Neural progenitor cell (in vitro differentiated cells): Measurements from ENCODE around the gene GJD4.

Source experiments
- EZH2 ChIP-seq: fragments of 200-600 bp; sonication (generic); IDR thresholded peaks from 2 replicates; pipeline ENCODE4 v1.6.1; 2017; ENCODE audit warnings: antibody characterized with exemption, mild to moderate bottlenecking, moderate library complexity
- TF ChIP-seq, protein P1 (sequence below): fragments of 200-600 bp; sonication (generic); IDR thresholded peaks from 2 replicates; pipeline ENCODE4 v1.5.1; 2017; ENCODE audit warnings: antibody characterized with exemption, mild to moderate bottlenecking

DNA sequence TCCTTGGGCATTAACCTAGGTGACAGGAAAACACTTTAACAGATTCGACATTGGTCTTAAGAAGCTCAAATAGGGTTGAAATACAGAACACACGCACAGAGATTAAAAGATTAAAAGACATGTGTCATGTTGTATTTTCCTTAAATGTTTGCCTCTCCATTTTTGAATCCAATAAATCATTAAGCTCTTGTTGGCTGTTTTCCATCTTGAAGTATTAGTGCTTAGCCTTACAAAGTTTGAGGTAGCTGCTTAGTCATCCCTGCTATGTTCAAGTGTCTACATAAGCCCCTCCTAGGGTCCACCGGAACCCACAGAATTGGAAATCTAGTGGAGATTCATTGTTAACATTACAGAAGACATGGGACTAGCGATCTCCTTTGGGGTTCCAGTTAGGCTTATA is 12.7 kb upstream of the GJD4 start:
- TF ChIP-seq, protein P1, sequence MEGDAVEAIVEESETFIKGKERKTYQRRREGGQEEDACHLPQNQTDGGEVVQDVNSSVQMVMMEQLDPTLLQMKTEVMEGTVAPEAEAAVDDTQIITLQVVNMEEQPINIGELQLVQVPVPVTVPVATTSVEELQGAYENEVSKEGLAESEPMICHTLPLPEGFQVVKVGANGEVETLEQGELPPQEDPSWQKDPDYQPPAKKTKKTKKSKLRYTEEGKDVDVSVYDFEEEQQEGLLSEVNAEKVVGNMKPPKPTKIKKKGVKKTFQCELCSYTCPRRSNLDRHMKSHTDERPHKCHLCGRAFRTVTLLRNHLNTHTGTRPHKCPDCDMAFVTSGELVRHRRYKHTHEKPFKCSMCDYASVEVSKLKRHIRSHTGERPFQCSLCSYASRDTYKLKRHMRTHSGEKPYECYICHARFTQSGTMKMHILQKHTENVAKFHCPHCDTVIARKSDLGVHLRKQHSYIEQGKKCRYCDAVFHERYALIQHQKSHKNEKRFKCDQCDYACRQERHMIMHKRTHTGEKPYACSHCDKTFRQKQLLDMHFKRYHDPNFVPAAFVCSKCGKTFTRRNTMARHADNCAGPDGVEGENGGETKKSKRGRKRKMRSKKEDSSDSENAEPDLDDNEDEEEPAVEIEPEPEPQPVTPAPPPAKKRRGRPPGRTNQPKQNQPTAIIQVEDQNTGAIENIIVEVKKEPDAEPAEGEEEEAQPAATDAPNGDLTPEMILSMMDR, result no peak
- no peak for TF ChIP-seq EZH2
